ENCODE results near the gene GNB1.

GRCh38 chr1:1760715-1761114, 130.2 kb downstream of the GNB1 start:
- TF ChIP-seq, protein P1, sequence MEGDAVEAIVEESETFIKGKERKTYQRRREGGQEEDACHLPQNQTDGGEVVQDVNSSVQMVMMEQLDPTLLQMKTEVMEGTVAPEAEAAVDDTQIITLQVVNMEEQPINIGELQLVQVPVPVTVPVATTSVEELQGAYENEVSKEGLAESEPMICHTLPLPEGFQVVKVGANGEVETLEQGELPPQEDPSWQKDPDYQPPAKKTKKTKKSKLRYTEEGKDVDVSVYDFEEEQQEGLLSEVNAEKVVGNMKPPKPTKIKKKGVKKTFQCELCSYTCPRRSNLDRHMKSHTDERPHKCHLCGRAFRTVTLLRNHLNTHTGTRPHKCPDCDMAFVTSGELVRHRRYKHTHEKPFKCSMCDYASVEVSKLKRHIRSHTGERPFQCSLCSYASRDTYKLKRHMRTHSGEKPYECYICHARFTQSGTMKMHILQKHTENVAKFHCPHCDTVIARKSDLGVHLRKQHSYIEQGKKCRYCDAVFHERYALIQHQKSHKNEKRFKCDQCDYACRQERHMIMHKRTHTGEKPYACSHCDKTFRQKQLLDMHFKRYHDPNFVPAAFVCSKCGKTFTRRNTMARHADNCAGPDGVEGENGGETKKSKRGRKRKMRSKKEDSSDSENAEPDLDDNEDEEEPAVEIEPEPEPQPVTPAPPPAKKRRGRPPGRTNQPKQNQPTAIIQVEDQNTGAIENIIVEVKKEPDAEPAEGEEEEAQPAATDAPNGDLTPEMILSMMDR (IDR thresholded peaks at IDR 0.05), result no peak
- TF ChIP-seq POLR2A (IDR thresholded peaks at IDR 0.05), result no peak

All from testis (tissue), 2 donors.